ENCODE data around the gene ODC1.
A peak's percentile ranks its signal among the peaks of the same experiment; 100 is the strongest.

DNA sequence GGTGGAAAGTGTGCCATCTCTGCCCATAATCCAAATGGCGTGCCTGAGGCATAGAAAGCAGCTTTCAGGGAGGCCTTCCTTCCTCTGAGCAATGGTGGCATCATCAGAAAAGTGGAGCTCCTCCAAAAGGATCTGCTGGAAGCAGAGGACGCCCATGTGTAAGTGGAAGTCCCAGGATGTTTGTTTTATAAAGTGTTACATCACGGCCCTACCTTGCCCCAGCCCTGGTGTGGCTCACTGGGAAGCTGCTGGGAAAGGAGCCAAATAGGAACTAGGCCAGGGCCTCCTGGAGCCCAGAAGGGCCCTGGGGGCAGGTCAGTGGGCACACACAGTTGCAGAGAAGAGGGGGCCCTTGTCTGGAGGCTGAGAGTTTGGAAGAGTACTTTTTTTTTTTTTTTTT, 4.2 kb upstream of the ODC1 start:
- TF ChIP-seq, protein P1, sequence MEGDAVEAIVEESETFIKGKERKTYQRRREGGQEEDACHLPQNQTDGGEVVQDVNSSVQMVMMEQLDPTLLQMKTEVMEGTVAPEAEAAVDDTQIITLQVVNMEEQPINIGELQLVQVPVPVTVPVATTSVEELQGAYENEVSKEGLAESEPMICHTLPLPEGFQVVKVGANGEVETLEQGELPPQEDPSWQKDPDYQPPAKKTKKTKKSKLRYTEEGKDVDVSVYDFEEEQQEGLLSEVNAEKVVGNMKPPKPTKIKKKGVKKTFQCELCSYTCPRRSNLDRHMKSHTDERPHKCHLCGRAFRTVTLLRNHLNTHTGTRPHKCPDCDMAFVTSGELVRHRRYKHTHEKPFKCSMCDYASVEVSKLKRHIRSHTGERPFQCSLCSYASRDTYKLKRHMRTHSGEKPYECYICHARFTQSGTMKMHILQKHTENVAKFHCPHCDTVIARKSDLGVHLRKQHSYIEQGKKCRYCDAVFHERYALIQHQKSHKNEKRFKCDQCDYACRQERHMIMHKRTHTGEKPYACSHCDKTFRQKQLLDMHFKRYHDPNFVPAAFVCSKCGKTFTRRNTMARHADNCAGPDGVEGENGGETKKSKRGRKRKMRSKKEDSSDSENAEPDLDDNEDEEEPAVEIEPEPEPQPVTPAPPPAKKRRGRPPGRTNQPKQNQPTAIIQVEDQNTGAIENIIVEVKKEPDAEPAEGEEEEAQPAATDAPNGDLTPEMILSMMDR (conservative IDR thresholded peaks at IDR 0.05; ENCODE audit: low read depth, low read length) = no peak
- TF ChIP-seq FOS (IDR thresholded peaks at IDR 0.05; ENCODE audit: low read depth, low read length) (no peak; the same call in 1 of the 2 replicates), POLR2A (IDR thresholded peaks at IDR 0.05; ENCODE audit: low read depth, low read length) (no peak), CEBPB (IDR thresholded peaks at IDR 0.05; ENCODE audit: low read depth, low read length) (peak; percentile 71)

Data from IMR-90 (cell line).